Hepatocyte (in vitro differentiated cells): ENCODE measurements around the gene BCKDHB. TPM values are rescaled to one million over a fixed set of nuclear protein-coding genes. Genes with fewer than 3 reads are reported as not detected.

Experiments used
- DNase-seq: peaks from one replicate; pipeline ENCODE4 v3.0.0-alpha.2; 2016; ENCODE audit warnings: low spot score
- H2AFZ ChIP-seq: fragments of 200-600 bp; sonication (generic); 2 replicates; pipeline ENCODE4 v1.6.0; 2016; ENCODE audit warnings: antibody characterized with exemption, mild to moderate bottlenecking
- H3K27ac ChIP-seq: fragments of 200-600 bp; sonication (generic); 2 replicates; pipeline ENCODE4 v1.5.1; 2016; ENCODE audit warnings: mild to moderate bottlenecking
- H3K27me3 ChIP-seq: fragments of 200-600 bp; sonication (generic); 2 replicates; pipeline ENCODE4 v1.6.1; 2016
- H3K36me3 ChIP-seq: fragments of 200-600 bp; sonication (generic); replicated peaks from 2 replicates; pipeline ENCODE4 v1.5.1; 2016; ENCODE audit warnings: low read depth; ENCODE audit not compliant: insufficient read depth
- H3K4me1 ChIP-seq: fragments of 200-600 bp; sonication (generic); 2 replicates; pipeline ENCODE4 v1.5.1; 2016; ENCODE audit warnings: mild to moderate bottlenecking, moderate library complexity; ENCODE audit not compliant: insufficient read depth
- H3K4me2 ChIP-seq: fragments of 200-600 bp; sonication (generic); 2 replicates; pipeline ENCODE4 v1.6.0; 2016
- H3K4me3 ChIP-seq: fragments of 200-600 bp; sonication (generic); 2 replicates; pipeline ENCODE4 v1.5.1; 2016; ENCODE audit warnings: mild to moderate bottlenecking
- H3K79me2 ChIP-seq: fragments of 200-600 bp; sonication (generic); 2 replicates; pipeline ENCODE4 v1.6.0; 2017; ENCODE audit warnings: mild to moderate bottlenecking
- H3K9me2 ChIP-seq: fragments of 200-600 bp; sonication (generic); replicated peaks from 2 replicates; pipeline ENCODE4 v1.6.0; 2017; ENCODE audit warnings: mild to moderate bottlenecking; ENCODE audit not compliant: insufficient read depth
- H3K9me3 ChIP-seq: fragments of 200-600 bp; sonication (generic); 2 replicates; pipeline ENCODE4 v1.5.1; 2016; ENCODE audit warnings: low read depth, mild to moderate bottlenecking
- H4K20me1 ChIP-seq: fragments of 200-600 bp; sonication (generic); 2 replicates; pipeline ENCODE4 v1.6.0; 2016; ENCODE audit warnings: mild to moderate bottlenecking; ENCODE audit not compliant: insufficient read depth, poor library complexity, severe bottlenecking
- CTCF ChIP-seq: fragments of 200-600 bp; sonication (generic); IDR thresholded peaks from 2 replicates; pipeline ENCODE4 v1.5.1; 2016; ENCODE audit warnings: antibody characterized with exemption, mild to moderate bottlenecking; ENCODE audit not compliant: poor library complexity
- EZH2 ChIP-seq: fragments of 200-600 bp; sonication (generic); IDR thresholded peaks from 2 replicates; pipeline ENCODE4 v1.6.1; 2016; ENCODE audit warnings: antibody characterized with exemption, mild to moderate bottlenecking, borderline replicate concordance
- EZH2phosphoT487 ChIP-seq: fragments of 200-600 bp; sonication (generic); IDR thresholded peaks from one replicate; pipeline ENCODE4 v1.6.1; 2018; ENCODE audit warnings: antibody characterized with exemption, mild to moderate bottlenecking, low read depth, moderate library complexity; ENCODE audit not compliant: unreplicated experiment, severe bottlenecking
- WGBS: methylation state at CpG from one replicate; pipeline ENCODE4 v1.1.6; 2016; ENCODE audit warnings: low lambda C conversion rate; ENCODE audit errors: missing lambda C conversion rate; 5-methylcytosine and 5-hydroxymethylcytosine counted together
- polyA plus RNA-seq: library from polyadenylated mRNA; unstranded; fragments of >200 nt; fragmentation: Nextera tagmentation; extraction: Ambion mirVana; gene quantifications from 2 replicates; pipeline ENCODE4 v1.2.1, GENCODE V29; 2016
- total RNA-seq: library from RNA; depleted of rRNA; stranded (reverse); fragments of >200 nt; gene quantifications from 2 replicates; pipeline ENCODE4 v1.2.3, GENCODE V29; 2014

Gene BCKDHB
- total and polyA plus RNA-seq, 2 experiments from 2014 or later = 28.7 to 32.0 TPM

GRCh38 chr6:80126657-80127345 lies 20.3 kb downstream of the BCKDHB start:
- Histone ChIP-seq H3K79me2 (no peaks in the 10 kb centered on the region), H3K9me2 (no peaks in the 10 kb centered on the region), H4K20me1 (no peaks in the 10 kb centered on the region), H3K36me3 (no peaks in the 10 kb centered on the region), H3K4me1 (peaks cover 6% of the 10 kb centered on the region), H3K27me3 (no peaks in the 10 kb centered on the region), H2AFZ (no peak overlapping the region), H3K9me3 (no peaks in the 10 kb centered on the region), H3K4me3 (no peak overlapping the region), H3K4me2 (no peak overlapping the region), H3K27ac (peak overlapping the region; percentile 77)
- peak; percentile 40 for DNase-seq
- 80% methylated on average over 5 of the region's 5 CpGs for WGBS
- no peak for TF ChIP-seq CTCF
- TF ChIP-seq EZH2 = no peak
- TF ChIP-seq EZH2phosphoT487 = no peak

- H4K20me1 ChIP-seq = no peaks in the 10 kb centered on the region
- 88% methylated on average over 3 of the region's 3 CpGs for WGBS
- no peak for DNase-seq
- TF ChIP-seq EZH2phosphoT487 (no peak), CTCF (no peak)
- H3K79me2 ChIP-seq = no peaks in the 10 kb centered on the region
- no peaks in the 10 kb centered on the region for H3K27me3 ChIP-seq
- peaks cover 6% of the 10 kb centered on the region for H3K4me1 ChIP-seq
- H3K9me3 ChIP-seq = no peaks in the 10 kb centered on the region
- no peak overlapping the region for H3K27ac ChIP-seq
- no peak overlapping the region for H2AFZ ChIP-seq
- H3K4me2 ChIP-seq = no peak overlapping the region
- H3K9me2 ChIP-seq = no peaks in the 10 kb centered on the region
- no peak overlapping the region for H3K4me3 ChIP-seq
- H3K36me3 ChIP-seq = no peaks in the 10 kb centered on the region
These were observed 23.0 kb downstream of the BCKDHB start for GRCh38 chr6:80129485-80129884.

- 43% methylated on average over 4 of the region's 4 CpGs for WGBS
- no peaks in the 10 kb centered on the region for H3K9me3 ChIP-seq
- H3K9me2 ChIP-seq = no peaks in the 10 kb centered on the region
These were observed 26.5 kb downstream of the BCKDHB start for GRCh38 chr6:80133020-80133419.

More at GRCh38 chr6:80133020-80133419, 26.5 kb downstream of the BCKDHB start:
- Histone ChIP-seq H3K36me3 (peaks cover 4% of the 10 kb centered on the region), H3K4me3 (no peak overlapping the region), H3K79me2 (no peaks in the 10 kb centered on the region), H3K4me2 (no peak overlapping the region), H3K27me3 (no peaks in the 10 kb centered on the region), H4K20me1 (no peaks in the 10 kb centered on the region), H3K27ac (no peak overlapping the region), H3K4me1 (peaks cover 4% of the 10 kb centered on the region), H2AFZ (no peak overlapping the region)
- DNase-seq = peak; percentile 81
- TF ChIP-seq CTCF (peak; percentile 65), EZH2 (no peak)
